Measurements from ENCODE around the gene SPPL2C.
A peak's percentile ranks its signal among the peaks of the same experiment; 100 is the strongest.

SPPL2C gene

DNA sequence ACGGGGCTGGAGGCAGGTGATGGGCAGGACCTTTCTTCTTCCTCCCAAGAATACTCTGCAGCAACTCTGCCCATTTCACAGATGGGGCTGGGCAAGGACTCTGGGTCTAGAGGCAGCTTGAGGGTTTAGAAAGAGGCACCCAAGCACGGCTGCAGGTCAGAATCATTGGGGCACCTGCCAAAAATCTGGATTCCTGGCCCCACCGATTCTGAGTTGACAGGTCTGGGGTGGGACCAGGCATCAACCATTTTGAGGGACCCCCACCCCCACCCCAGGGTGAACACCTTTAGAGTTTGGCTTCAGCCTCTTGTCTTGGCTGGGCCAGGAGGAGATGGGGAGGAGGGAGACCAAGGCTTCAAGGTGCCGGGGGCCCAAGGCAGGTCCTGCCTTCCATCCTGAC, 5.3 kb downstream of the SPPL2C start:
- Histone ChIP-seq H3K9me3 (ENCODE audit: control insufficient read depth, insufficient read depth, low read length) (no peaks in the 10 kb centered on the region), H3K27ac (ENCODE audit: low read length) (no peak overlapping the region), H3K36me3 (ENCODE audit: control insufficient read depth, insufficient read depth, low read length) (no peaks in the 10 kb centered on the region), H3K27me3 (ENCODE audit: control insufficient read depth, insufficient read depth, low read length) (no peaks in the 10 kb centered on the region), H3K4me1 (ENCODE audit: control insufficient read depth, insufficient read depth, low read length) (no peaks in the 10 kb centered on the region), H3K4me3 (ENCODE audit: low read length) (no peak overlapping the region)
- DNase-seq (ENCODE audit: low read depth, low spot score): no peak
- WGBS (ENCODE audit: insufficient coverage, insufficient read length): no CpG with 5 or more reads among the region's 4 CpGs

DNA sequence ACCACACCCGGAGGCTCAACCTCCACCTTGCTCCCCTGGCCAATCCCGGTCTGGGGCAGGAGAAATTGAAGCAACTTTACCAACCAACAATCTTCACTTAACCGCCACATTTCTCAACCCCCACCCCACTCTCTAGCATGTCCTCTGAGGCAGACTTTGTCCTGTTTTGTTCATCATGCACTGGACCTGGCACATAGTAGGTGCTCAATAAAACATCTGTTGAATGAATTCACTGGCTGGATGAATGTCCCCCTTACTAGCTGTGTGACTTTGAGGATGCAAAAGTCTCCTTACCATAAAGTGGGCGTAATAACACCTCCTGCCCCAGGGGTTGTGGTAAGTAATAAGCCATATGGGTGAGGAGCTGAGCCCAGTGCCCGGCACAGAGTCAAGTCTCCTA, 5.8 kb downstream of the SPPL2C start:
- Histone ChIP-seq H3K9me3 (ENCODE audit: control insufficient read depth, insufficient read depth, low read length) (no peaks in the 10 kb centered on the region), H3K4me3 (ENCODE audit: low read length) (no peak overlapping the region), H3K27me3 (ENCODE audit: control insufficient read depth, insufficient read depth, low read length) (no peaks in the 10 kb centered on the region), H3K4me1 (ENCODE audit: control insufficient read depth, insufficient read depth, low read length) (no peaks in the 10 kb centered on the region), H3K36me3 (ENCODE audit: control insufficient read depth, insufficient read depth, low read length) (no peaks in the 10 kb centered on the region), H3K27ac (ENCODE audit: low read length) (no peak overlapping the region)
- no CpG with 5 or more reads among the region's 5 CpGs for WGBS (ENCODE audit: insufficient coverage, insufficient read length)
- DNase-seq (ENCODE audit: low read depth, low spot score): no peak

DNA sequence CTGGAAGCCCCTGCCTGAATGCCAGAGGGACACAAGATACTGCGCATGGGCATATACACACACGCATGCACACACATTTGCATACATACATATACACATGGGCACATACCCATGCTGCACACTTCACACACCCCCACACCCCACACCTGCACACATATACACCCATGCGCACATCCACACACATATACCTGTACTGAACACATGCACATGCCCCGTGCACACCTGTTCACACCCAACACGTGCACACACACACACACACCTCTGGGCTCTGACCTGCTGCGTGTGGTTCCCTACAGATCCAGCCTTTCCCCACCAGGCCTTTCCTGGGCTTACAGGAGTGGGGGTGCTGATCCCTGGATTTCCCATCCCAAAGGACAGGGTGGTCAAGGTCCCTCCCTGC, 6.3 kb downstream of the SPPL2C start:
- Histone ChIP-seq H3K27me3 (ENCODE audit: control insufficient read depth, insufficient read depth, low read length) (no peaks in the 10 kb centered on the region), H3K36me3 (ENCODE audit: control insufficient read depth, insufficient read depth, low read length) (no peaks in the 10 kb centered on the region), H3K9me3 (ENCODE audit: control insufficient read depth, insufficient read depth, low read length) (no peaks in the 10 kb centered on the region), H3K4me1 (ENCODE audit: control insufficient read depth, insufficient read depth, low read length) (no peaks in the 10 kb centered on the region), H3K27ac (ENCODE audit: low read length) (no peak overlapping the region), H3K4me3 (ENCODE audit: low read length) (no peak overlapping the region)
- no peak for DNase-seq (ENCODE audit: low read depth, low spot score)
- no CpG with 5 or more reads among the region's 6 CpGs for WGBS (ENCODE audit: insufficient coverage, insufficient read length)

GRCh38 chr17:45851464-45851863, 6.8 kb downstream of the SPPL2C start:
- Histone ChIP-seq H3K4me3 (ENCODE audit: low read length) (no peak overlapping the region), H3K36me3 (ENCODE audit: control insufficient read depth, insufficient read depth, low read length) (no peaks in the 10 kb centered on the region), H3K9me3 (ENCODE audit: control insufficient read depth, insufficient read depth, low read length) (no peaks in the 10 kb centered on the region), H3K4me1 (ENCODE audit: control insufficient read depth, insufficient read depth, low read length) (no peaks in the 10 kb centered on the region), H3K27ac (ENCODE audit: low read length) (no peak overlapping the region), H3K27me3 (ENCODE audit: control insufficient read depth, insufficient read depth, low read length) (no peaks in the 10 kb centered on the region)
- whole genome bisulfite sequencing (ENCODE audit: insufficient coverage, insufficient read length): no CpG with 5 or more reads among the region's 8 CpGs
- DNase-seq (ENCODE audit: low read depth, low spot score): no peak

- Histone ChIP-seq H3K36me3 (ENCODE audit: control insufficient read depth, insufficient read depth, low read length) (no peaks in the 10 kb centered on the region), H3K4me3 (ENCODE audit: low read length) (no peak overlapping the region), H3K27me3 (ENCODE audit: control insufficient read depth, insufficient read depth, low read length) (no peaks in the 10 kb centered on the region), H3K9me3 (ENCODE audit: control insufficient read depth, insufficient read depth, low read length) (no peaks in the 10 kb centered on the region), H3K27ac (ENCODE audit: low read length) (no peak overlapping the region), H3K4me1 (ENCODE audit: control insufficient read depth, insufficient read depth, low read length) (no peaks in the 10 kb centered on the region)
- no CpG with 5 or more reads among the region's 1 CpG for WGBS (ENCODE audit: insufficient coverage, insufficient read length)
- no peak for DNase-seq (ENCODE audit: low read depth, low spot score)
Observed at GRCh38 chr17:45851873-45852272, 7.2 kb downstream of the SPPL2C start.

DNA sequence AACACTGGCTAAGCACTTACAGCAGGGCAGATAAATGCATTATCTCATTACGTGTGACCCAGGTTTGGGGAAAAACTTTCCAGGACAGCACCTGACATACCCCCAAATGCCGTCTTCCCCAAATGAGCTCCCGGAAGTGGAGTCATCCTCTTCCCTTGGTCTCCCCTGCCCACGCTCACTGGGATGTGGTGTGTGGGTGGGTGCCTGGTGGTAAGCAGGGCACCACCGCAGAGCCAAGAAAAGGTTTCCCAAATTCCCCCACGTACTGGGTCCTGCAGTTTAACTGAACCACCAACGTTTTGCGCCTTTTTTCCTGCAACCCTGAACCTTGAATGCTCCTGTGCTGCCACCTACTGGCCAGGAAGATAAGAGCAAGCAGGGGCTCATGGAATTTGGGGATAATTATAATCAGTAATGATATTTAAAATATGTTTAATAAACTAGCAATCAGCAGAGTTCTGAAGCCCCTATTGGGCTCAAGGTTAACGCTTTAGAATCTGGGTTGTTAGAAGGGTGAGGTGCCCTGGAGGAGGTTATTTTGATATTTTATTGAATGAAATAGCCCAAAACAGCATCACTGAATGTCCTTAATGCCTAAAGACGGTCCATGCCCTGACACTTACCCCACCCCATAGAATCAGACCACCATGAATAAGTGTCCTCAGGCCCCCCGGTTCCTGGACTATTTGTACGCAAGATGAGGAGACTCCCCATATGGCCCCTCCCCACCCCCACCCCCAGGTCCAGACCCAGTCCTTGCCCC, 8.0 kb downstream of the SPPL2C start:
- Histone ChIP-seq H3K27ac (ENCODE audit: low read length) (no peak overlapping the region), H3K9me3 (ENCODE audit: control insufficient read depth, insufficient read depth, low read length) (no peaks in the 10 kb centered on the region), H3K4me1 (ENCODE audit: control insufficient read depth, insufficient read depth, low read length) (no peaks in the 10 kb centered on the region), H3K36me3 (ENCODE audit: control insufficient read depth, insufficient read depth, low read length) (no peaks in the 10 kb centered on the region), H3K4me3 (ENCODE audit: low read length) (no peak overlapping the region), H3K27me3 (ENCODE audit: control insufficient read depth, insufficient read depth, low read length) (no peaks in the 10 kb centered on the region)
- WGBS (ENCODE audit: insufficient coverage, insufficient read length): no CpG with 5 or more reads among the region's 12 CpGs
- peak; percentile 45 for DNase-seq (ENCODE audit: low read depth, low spot score)

- Histone ChIP-seq H3K27me3 (ENCODE audit: control insufficient read depth, insufficient read depth, low read length) (no peaks in the 10 kb centered on the region), H3K4me3 (ENCODE audit: low read length) (no peak overlapping the region), H3K4me1 (ENCODE audit: control insufficient read depth, insufficient read depth, low read length) (peaks cover 1% of the 10 kb centered on the region; the same call in 1 of the 2 replicates), H3K9me3 (ENCODE audit: control insufficient read depth, insufficient read depth, low read length) (no peaks in the 10 kb centered on the region), H3K36me3 (ENCODE audit: control insufficient read depth, insufficient read depth, low read length) (no peaks in the 10 kb centered on the region), H3K27ac (ENCODE audit: low read length) (no peak overlapping the region)
- no CpG with 5 or more reads among the region's 9 CpGs for WGBS (ENCODE audit: insufficient coverage, insufficient read length)
- DNase-seq (ENCODE audit: low read depth, low spot score): no peak
Observed at GRCh38 chr17:45854209-45854608, 9.5 kb downstream of the SPPL2C start.

DNA sequence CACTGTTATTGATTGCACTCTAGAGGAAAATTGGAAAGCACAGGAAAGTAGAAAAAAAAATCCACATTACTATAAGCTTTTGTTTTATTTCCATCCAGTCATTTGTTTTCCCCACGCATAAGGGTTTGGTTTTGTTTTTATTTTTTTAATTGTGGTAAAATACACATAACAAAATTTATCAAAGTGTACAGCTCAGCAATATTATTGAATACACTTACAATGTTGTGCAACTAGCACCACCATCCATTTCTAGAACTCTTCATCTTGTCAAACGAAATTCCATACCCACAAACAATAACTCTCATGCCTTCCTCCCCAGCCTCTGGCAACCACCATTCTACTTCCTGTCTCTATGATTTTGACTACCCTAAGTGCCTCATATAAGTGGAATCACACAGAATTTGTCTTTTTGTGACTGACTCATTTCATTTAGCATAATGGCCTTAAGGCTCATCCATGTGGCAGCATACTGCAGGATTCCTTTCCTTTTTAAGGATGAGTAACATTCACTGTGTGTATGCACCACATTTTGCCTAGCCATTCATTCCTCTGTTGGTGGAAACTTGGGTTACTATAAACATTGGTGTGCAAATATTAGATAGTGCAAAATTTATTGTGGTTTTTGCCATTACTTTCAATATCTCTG, 11.1 kb downstream of the SPPL2C start:
- 100% methylated on average over 1 of the region's 2 CpGs for WGBS (ENCODE audit: insufficient coverage, insufficient read length)
- Histone ChIP-seq H3K4me3 (ENCODE audit: low read length) (no peak overlapping the region), H3K27me3 (ENCODE audit: control insufficient read depth, insufficient read depth, low read length) (no peaks in the 10 kb centered on the region), H3K9me3 (ENCODE audit: control insufficient read depth, insufficient read depth, low read length) (no peaks in the 10 kb centered on the region), H3K36me3 (ENCODE audit: control insufficient read depth, insufficient read depth, low read length) (no peaks in the 10 kb centered on the region), H3K4me1 (ENCODE audit: control insufficient read depth, insufficient read depth, low read length) (peaks cover 1% of the 10 kb centered on the region; the same call in 1 of the 2 replicates), H3K27ac (ENCODE audit: low read length) (no peak overlapping the region)
- no peak for DNase-seq (ENCODE audit: low read depth, low spot score)

GRCh38 chr17:45857977-45858708, 13.5 kb downstream of the SPPL2C start:
- H3K36me3 ChIP-seq (ENCODE audit: control insufficient read depth, insufficient read depth, low read length): no peaks in the 10 kb centered on the region
- WGBS (ENCODE audit: insufficient coverage, insufficient read length): no CpG with 5 or more reads among the region's 10 CpGs
- H3K27me3 ChIP-seq (ENCODE audit: control insufficient read depth, insufficient read depth, low read length): no peaks in the 10 kb centered on the region
- H3K4me1 ChIP-seq (ENCODE audit: control insufficient read depth, insufficient read depth, low read length): peaks cover 1% of the 10 kb centered on the region; the same call in 1 of the 2 replicates
- DNase-seq (ENCODE audit: low read depth, low spot score): peak; percentile 31
- no peak overlapping the region for H3K27ac ChIP-seq (ENCODE audit: low read length)
- H3K4me3 ChIP-seq (ENCODE audit: low read length): no peak overlapping the region
- H3K9me3 ChIP-seq (ENCODE audit: control insufficient read depth, insufficient read depth, low read length): no peaks in the 10 kb centered on the region

- H3K27ac ChIP-seq (ENCODE audit: low read length): no peak overlapping the region
- no peak overlapping the region for H3K4me3 ChIP-seq (ENCODE audit: low read length)
- no peaks in the 10 kb centered on the region for H3K27me3 ChIP-seq (ENCODE audit: control insufficient read depth, insufficient read depth, low read length)
- WGBS (ENCODE audit: insufficient coverage, insufficient read length): no CpG with 5 or more reads among the region's 7 CpGs
- H3K4me1 ChIP-seq (ENCODE audit: control insufficient read depth, insufficient read depth, low read length): peaks cover 1% of the 10 kb centered on the region; the same call in 1 of the 2 replicates
- no peaks in the 10 kb centered on the region for H3K9me3 ChIP-seq (ENCODE audit: control insufficient read depth, insufficient read depth, low read length)
- no peak for DNase-seq (ENCODE audit: low read depth, low spot score)
- no peaks in the 10 kb centered on the region for H3K36me3 ChIP-seq (ENCODE audit: control insufficient read depth, insufficient read depth, low read length)
Observed at GRCh38 chr17:45861165-45861564, 16.5 kb downstream of the SPPL2C start.
